Measurements from ENCODE around the gene NEK10.

The NEK10 gene

GRCh38 chr3:27089645-27090044, 279.5 kb downstream of the NEK10 start:
- no peaks in the 10 kb centered on the region for H3K4me1 ChIP-seq (ENCODE audit: control insufficient read depth in 1 of 2, insufficient read depth in 1 of 2, low read depth in 1 of 2, low read length in 1 of 2)
- no peaks in the 10 kb centered on the region for H3K9me3 ChIP-seq
- no peak overlapping the region for H3K4me3 ChIP-seq (ENCODE audit: low read depth in 1 of 2, low read length in 1 of 2)
- no peak for TF ChIP-seq CTCF (IDR thresholded peaks at IDR 0.05)
- H3K27ac ChIP-seq = no peak overlapping the region
- no peaks in the 10 kb centered on the region for H3K27me3 ChIP-seq
- H3K36me3 ChIP-seq = no peaks in the 10 kb centered on the region

GRCh38 chr3:27089068-27089467, 280.1 kb downstream of the NEK10 start:
- no peak for TF ChIP-seq CTCF (IDR thresholded peaks at IDR 0.05)
- Histone ChIP-seq H3K27ac (no peak overlapping the region), H3K4me3 (ENCODE audit: low read depth in 1 of 2, low read length in 1 of 2) (no peak overlapping the region), H3K36me3 (no peaks in the 10 kb centered on the region), H3K27me3 (no peaks in the 10 kb centered on the region), H3K9me3 (no peaks in the 10 kb centered on the region), H3K4me1 (ENCODE audit: control insufficient read depth in 1 of 2, insufficient read depth in 1 of 2, low read depth in 1 of 2, low read length in 1 of 2) (no peaks in the 10 kb centered on the region)

- Histone ChIP-seq H3K27ac (no peak overlapping the region), H3K4me3 (ENCODE audit: low read depth in 1 of 2, low read length in 1 of 2) (no peak overlapping the region), H3K36me3 (no peaks in the 10 kb centered on the region), H3K9me3 (no peaks in the 10 kb centered on the region), H3K4me1 (ENCODE audit: control insufficient read depth in 1 of 2, insufficient read depth in 1 of 2, low read depth in 1 of 2, low read length in 1 of 2) (no peaks in the 10 kb centered on the region), H3K27me3 (no peaks in the 10 kb centered on the region)
- no peak for TF ChIP-seq CTCF (IDR thresholded peaks at IDR 0.05)
Measured at GRCh38 chr3:27085829-27086730, 283.1 kb downstream of the NEK10 start.

- H3K36me3 ChIP-seq = no peaks in the 10 kb centered on the region
- TF ChIP-seq CTCF (IDR thresholded peaks at IDR 0.05) = no peak
- no peaks in the 10 kb centered on the region for H3K9me3 ChIP-seq
- H3K4me1 ChIP-seq (ENCODE audit: control insufficient read depth in 1 of 2, insufficient read depth in 1 of 2, low read depth in 1 of 2, low read length in 1 of 2) = no peaks in the 10 kb centered on the region
- no peaks in the 10 kb centered on the region for H3K27me3 ChIP-seq
- H3K4me3 ChIP-seq (ENCODE audit: low read depth in 1 of 2, low read length in 1 of 2) = no peak overlapping the region
- no peak overlapping the region for H3K27ac ChIP-seq
Measured at GRCh38 chr3:27081992-27082607, 287.1 kb downstream of the NEK10 start.

GRCh38 chr3:27081566-27081965, 287.6 kb downstream of the NEK10 start:
- Histone ChIP-seq H3K27ac (no peak overlapping the region), H3K9me3 (no peaks in the 10 kb centered on the region)
- no peak for TF ChIP-seq CTCF (IDR thresholded peaks at IDR 0.05)

More at GRCh38 chr3:27081566-27081965, 287.6 kb downstream of the NEK10 start:
- no peaks in the 10 kb centered on the region for H3K27me3 ChIP-seq
- no peak overlapping the region for H3K4me3 ChIP-seq (ENCODE audit: low read depth in 1 of 2, low read length in 1 of 2)
- H3K4me1 ChIP-seq (ENCODE audit: control insufficient read depth in 1 of 2, insufficient read depth in 1 of 2, low read depth in 1 of 2, low read length in 1 of 2) = no peaks in the 10 kb centered on the region
- H3K36me3 ChIP-seq = no peaks in the 10 kb centered on the region
